HG03457 (cell line): ENCODE data around the gene MYD88.

Experiments used
- ATAC-seq: cut with Tn5 transposase; IDR thresholded peaks from one replicate; pipeline ENCODE4 v1.9.1; 2021; ENCODE audit warnings: moderate number of reproducible peaks; ENCODE audit not compliant: unreplicated experiment

MYD88 gene

GRCh38 chr3:38163841-38164642, 25.6 kb downstream of the MYD88 start:
- ATAC-seq, result no peak

DNA sequence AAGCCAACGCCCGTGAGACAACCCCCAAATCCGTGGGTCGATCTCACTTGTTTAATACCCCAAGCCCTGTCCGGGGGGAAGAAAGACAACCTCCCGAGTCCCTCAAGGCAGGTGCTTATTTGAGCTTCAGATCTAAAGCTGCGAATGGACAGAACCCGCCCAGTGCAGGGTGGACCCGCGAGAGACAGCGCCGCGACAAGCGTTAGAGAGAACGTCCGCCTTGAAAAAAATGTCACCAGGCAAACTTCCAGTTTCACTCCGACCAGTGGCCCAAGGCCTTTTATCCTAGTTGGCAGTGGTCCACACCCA, 26.1 kb downstream of the MYD88 start:
- ATAC-seq, result no peak

DNA sequence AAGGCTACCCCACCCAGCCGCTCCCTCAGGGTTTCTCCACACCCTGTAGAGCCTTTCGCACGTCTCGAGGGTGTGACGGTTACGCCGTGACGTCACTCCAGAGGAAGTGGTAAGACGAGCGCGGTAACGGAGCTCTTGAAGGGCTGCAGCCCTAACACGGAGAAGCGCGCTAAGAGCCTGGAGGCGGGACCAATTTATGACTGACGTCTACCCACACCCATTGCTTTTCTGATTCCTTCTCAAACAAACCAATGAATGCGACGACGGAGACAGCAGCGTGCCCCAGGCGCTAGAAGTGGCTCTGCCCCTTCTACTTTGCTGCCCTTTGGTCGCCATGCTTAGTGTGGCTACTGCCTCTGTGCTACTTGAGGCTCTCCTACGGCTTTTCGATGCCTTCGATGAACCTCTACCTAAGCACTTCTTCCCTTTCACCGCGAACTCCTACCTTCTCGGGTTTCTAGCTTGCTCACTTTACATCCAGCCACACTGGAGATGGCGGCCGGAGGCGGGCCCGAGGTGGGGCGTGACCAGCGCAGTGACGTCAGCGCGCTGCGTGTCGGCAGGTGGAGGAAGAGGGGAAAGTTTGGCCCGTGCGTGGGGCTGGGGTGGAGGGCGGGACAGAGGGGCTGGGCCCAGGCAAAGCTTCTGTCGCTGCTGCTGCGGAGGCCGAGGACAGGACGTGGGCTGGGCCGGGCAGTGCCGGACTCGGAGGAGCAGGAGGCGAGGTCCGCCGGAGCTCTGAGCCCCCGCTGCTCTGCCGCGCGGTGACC, 26.7 kb downstream of the MYD88 start, which contains the start of gene OXSR1:
Gene OXSR1, plus strand, starts transcription at position 586 of the 770 bp plus-strand sequence. CDS start 340 bp downstream, outside the sequence.
- peak; percentile 93 for ATAC-seq

DNA sequence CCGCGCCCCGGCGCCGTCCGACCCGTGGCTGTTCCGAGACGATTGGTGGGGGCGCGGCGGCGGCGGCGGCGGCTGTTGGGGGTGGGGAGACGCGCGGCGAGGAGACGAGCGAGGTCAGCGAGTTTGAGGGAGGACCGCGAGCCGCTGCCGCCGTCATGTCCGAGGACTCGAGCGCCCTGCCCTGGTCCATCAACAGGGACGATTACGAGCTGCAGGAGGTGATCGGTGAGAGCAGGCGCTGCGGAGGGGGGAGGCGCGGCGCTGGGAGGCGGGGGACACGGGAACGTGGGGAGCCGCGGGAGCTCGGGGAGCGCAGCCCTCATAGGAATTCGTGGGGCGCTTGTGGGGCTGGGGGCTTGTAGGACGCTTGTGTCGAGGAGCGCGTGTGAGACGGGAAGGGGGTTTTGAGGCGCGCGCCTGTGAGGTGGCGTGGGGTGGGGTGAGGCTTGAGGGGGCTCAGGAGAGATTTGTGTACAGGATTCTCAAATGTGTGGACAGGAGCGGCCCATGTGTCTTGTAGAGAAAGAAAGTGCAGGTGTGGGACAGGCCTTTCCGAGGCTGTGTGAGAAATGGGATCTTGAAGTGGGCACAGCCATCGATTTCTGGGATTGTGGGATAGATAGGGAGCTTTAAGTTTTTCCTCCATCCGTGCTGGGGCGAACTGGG, 27.4 kb downstream of the MYD88 start:
- no peak for ATAC-seq

DNA sequence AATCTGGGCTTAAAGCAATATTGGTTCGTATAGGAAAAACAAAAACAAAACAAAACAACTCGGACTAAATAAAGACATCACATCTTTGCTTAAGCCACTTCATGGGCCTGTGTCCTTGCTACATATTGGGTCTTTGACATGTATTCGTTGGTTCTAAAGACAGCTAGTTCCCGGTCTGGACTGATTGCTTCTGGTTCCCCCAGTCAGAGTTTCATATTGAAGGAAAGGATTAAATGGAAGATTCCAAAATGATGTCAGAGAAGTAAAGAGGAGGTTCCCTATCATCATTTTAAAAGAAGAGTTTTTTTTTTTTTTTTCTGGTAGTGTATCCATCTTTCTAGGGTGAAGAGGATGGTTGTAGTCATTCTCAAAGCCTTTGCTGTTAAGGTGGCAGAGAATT, 29.1 kb downstream of the MYD88 start:
- ATAC-seq, result no peak

DNA sequence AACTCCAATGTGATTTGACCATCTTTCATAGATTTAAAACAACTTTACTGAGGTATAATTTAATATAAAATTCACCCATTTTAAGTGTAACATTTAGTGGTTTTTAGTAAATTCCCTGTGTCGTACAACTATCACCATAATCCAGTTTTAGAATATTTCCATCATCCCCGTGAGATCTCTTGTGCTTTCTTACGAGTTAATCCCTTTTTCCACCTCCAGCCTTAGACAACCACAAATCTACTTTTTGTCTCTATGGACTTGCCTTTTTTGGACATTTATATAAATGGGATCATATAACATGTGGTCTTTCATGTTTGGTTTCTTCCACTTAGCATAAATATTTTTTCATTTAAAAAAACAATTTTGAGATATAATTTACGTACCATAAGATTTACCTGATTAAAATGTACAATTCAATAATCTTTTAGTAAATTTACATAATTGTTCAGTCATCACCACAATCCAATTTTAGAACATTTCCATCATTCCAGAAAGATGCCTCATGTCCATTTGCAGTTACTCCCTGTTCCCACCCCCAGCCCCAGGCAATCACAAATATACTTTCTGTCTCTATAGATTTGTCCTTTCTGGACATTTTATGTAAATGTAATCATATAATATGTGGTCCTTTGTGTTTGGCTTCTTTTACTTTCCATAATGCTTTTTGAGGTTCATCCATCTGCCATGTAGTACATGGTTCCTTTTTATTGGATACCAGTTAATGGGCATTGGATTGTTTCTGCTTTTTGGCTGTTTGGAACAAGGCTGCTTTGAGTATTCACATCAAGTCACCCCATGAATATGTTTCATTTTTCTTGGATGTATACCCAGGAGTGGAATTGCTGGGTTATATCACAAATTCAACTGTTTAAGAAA, 29.9 kb downstream of the MYD88 start:
- ATAC-seq, result no peak

DNA sequence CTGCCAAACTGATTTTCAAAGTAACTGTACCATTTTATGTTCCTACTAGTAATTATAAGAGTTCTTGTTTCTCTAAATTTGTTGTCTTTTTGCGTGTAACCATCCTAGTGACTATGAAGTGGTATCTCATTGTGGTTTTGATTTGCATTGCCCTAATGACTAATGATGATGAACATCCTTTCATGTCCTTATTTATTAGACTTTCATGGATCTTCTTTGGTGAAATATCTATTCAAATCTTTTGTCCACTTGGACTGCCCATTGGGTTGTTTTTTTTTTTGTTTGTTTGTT, 30.5 kb downstream of the MYD88 start:
- no peak for ATAC-seq

GRCh38 chr3:38170722-38171121, 32.3 kb downstream of the MYD88 start:
- no peak for ATAC-seq

DNA sequence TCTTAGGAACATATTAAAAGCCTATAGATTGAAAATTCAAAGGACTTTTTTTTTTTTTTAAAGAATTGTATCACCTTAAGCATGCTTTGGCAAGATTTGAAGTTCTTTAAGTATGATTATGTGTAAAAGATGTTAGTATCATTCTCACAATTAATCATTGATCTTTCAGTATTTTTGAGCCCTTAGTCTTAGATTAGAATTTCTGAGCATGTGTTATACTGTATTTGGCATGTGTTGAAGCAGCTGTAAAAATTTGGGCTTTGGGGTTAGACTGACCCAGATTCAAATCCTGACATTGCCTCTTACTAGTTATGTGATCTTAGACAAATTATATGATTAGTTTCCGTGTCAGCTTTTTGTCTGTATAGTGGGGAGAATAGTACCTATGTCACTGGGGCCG, 33.2 kb downstream of the MYD88 start:
- no peak for ATAC-seq

DNA sequence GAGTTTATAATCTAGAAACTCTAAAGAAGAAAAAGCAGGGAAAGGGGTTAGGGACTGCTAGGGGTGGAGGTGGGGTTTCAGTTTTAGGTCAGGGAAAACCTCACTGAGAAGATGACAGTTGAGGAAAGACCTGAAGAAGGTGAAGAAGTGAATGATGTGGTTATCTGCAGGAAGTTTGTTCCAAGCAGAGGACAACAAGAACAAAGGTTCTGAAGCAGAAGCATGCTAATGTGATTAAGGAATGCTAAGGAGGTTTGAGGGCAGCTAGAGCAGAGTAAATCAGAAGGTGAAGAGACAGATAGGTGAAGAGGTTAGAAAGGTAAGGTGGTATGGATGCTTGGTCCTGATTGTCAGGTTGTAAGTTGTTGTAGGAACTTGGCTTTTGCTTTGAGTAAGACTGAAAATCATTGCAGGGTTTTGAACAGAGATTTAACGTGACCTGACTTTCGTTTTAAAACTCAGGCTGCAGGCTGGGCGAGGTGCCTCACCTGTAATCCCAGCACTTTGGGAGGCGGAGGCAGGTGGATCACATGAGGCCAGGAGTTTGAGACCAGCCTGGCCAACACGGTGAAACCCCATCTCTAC, 35.5 kb downstream of the MYD88 start:
- ATAC-seq, result no peak

DNA sequence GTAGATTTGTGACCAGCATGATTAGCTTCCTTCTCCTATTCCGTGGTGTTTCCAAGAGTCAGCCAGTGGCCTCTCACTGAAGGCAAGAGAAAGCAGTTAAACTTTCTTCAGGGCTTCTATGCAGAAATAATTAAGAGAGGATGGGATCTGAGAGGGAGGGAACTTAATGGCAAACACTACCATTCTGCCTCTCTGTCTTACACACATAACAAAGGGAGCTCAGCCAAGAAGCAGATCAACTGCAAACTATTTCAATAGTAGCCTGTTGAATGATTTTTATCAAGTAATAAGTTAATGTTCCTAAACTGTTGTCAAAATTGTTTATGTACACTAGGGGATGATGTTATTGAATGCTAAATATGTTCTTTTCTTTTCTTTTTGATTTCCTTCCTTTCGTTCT, 38.7 kb downstream of the MYD88 start:
- no peak for ATAC-seq

DNA sequence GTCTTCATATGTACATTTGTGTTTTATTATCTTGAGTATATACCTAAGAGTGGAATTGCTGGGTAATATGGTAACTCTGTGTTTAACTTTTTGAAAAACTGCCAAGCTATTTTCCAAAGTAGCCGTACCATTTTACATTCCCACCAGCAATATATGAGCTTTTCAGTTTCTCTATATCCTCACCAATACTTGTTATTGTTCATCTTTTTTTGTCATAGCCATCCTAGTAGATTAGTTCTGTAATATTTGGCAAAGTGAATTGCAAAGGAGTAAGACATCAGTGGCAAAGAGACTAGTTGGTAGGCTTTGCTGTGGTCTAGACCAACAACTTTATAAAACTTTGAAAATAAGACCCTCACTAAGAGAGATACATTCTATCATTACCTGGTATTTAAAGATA, 48.3 kb downstream of the MYD88 start:
- no peak for ATAC-seq

- ATAC-seq, result no peak
These were observed 52.0 kb downstream of the MYD88 start for GRCh38 chr3:38190481-38190881.
